Liver (tissue), 9 donors: Measurements from ENCODE around the gene NBAS. TPM values are rescaled to one million over a fixed set of nuclear protein-coding genes. Genes with fewer than 3 reads are reported as not detected.

Experiments
- DNase-seq: peaks from one replicate; pipeline ENCODE4 v3.0.0-alpha.2; 2017; ENCODE audit warnings: low spot score
- H3K27ac ChIP-seq, 2 donors: one replicate each; pipeline ENCODE4 v1.7.0; 2013; ENCODE audit warnings: inconsistent platforms in 2 of 2, low read length in 2 of 2, control low read depth in 1 of 2, low read depth in 1 of 2, mild to moderate bottlenecking in 1 of 2
- H3K27me3 ChIP-seq, 4 donors: one replicate each; pipeline versions ENCODE4 v1.6.1 to v1.7.0; 2013; ENCODE audit warnings: low read length in 3 of 4, inconsistent platforms in 1 of 4, mild to moderate bottlenecking in 1 of 4, moderate library complexity in 1 of 4; ENCODE audit not compliant: control insufficient read depth in 4 of 4, insufficient read depth in 4 of 4
- H3K36me3 ChIP-seq, 4 donors: one replicate each; pipeline versions ENCODE4 v1.6.1 to v1.7.0; 2013; ENCODE audit warnings: low read length in 3 of 4, mild to moderate bottlenecking in 3 of 4, low read depth in 1 of 4, moderate library complexity in 1 of 4; ENCODE audit not compliant: control insufficient read depth in 4 of 4, insufficient read depth in 3 of 4
- H3K4me1 ChIP-seq, 4 donors: one replicate each; pipeline versions ENCODE4 v1.6.1 to v1.7.0; 2013; ENCODE audit warnings: low read length in 3 of 4, mild to moderate bottlenecking in 3 of 4, moderate library complexity in 1 of 4; ENCODE audit not compliant: control insufficient read depth in 4 of 4, insufficient read depth in 4 of 4
- H3K4me3 ChIP-seq, 3 donors: one replicate each; pipeline versions ENCODE4 v1.6.1 to v1.7.0; 2013; ENCODE audit warnings: low read length in 3 of 3, control low read depth in 1 of 3, low read depth in 1 of 3, mild to moderate bottlenecking in 1 of 3
- H3K9ac ChIP-seq, 2 donors: one replicate each; pipeline ENCODE4 v1.7.0; 2013; ENCODE audit warnings: low read length in 2 of 2, mild to moderate bottlenecking in 2 of 2, moderate library complexity in 2 of 2, control low read depth in 1 of 2, low read depth in 1 of 2
- H3K9me3 ChIP-seq, 4 donors: one replicate each; pipeline versions ENCODE4 v1.6.1 to v1.7.0; 2013; ENCODE audit warnings: low read length in 3 of 4; ENCODE audit not compliant: control insufficient read depth in 4 of 4
- ATF3 ChIP-seq: IDR thresholded peaks from 2 replicates; pipeline ENCODE4 v1.6.1; 2016; ENCODE audit warnings: antibody characterized with exemption
- CTCF ChIP-seq: fragments of 150-350 bp; IDR thresholded peaks from 2 replicates; pipeline ENCODE4 v1.5.1; 2017; ENCODE audit warnings: improper control_type of control experiment, low read depth, low read length; ENCODE audit not compliant: missing input control
- EGR1 ChIP-seq, 2 donors: IDR thresholded peaks; 2 replicates each; pipeline ENCODE4 v1.6.1; 2016 to 2018; ENCODE audit warnings: antibody characterized with exemption in 2 of 2, low read depth in 2 of 2
- FOXA1 ChIP-seq: IDR thresholded peaks from 2 replicates; pipeline ENCODE4 v1.6.1; 2016; ENCODE audit warnings: antibody characterized with exemption
- FOXA2 ChIP-seq: IDR thresholded peaks from 2 replicates; pipeline ENCODE4 v1.6.1; 2016; ENCODE audit warnings: antibody characterized with exemption
- HNF4A ChIP-seq, 2 donors: conservative IDR thresholded peaks; 2 replicates each; pipeline ENCODE4 v1.6.1; 2016; ENCODE audit warnings: antibody characterized with exemption in 2 of 2, mild to moderate bottlenecking in 2 of 2
- HNF4G ChIP-seq: IDR thresholded peaks from 2 replicates; pipeline ENCODE4 v1.6.1; 2016; ENCODE audit warnings: antibody characterized with exemption
- MAX ChIP-seq: IDR thresholded peaks from 2 replicates; pipeline ENCODE4 v1.6.1; 2016; ENCODE audit warnings: antibody characterized with exemption
- NR2F2 ChIP-seq: IDR thresholded peaks from 2 replicates; pipeline ENCODE4 v1.6.1; 2016; ENCODE audit warnings: antibody characterized with exemption
- RAD21 ChIP-seq, 2 donors: IDR thresholded peaks; 2 replicates each; pipeline ENCODE4 v1.6.1; 2016; ENCODE audit warnings: antibody characterized with exemption in 2 of 2, mild to moderate bottlenecking in 2 of 2
- RXRA ChIP-seq, 2 donors: IDR thresholded peaks; 2 replicates each; pipeline ENCODE4 v1.6.1; 2017 to 2018; ENCODE audit warnings: antibody characterized with exemption in 2 of 2, mild to moderate bottlenecking in 1 of 2
- TAF1 ChIP-seq: conservative IDR thresholded peaks from 2 replicates; pipeline ENCODE4 v1.6.1; 2016; ENCODE audit warnings: antibody characterized with exemption, mild to moderate bottlenecking
- YY1 ChIP-seq: IDR thresholded peaks from 2 replicates; pipeline ENCODE4 v1.6.1; 2016; ENCODE audit warnings: antibody characterized with exemption, mild to moderate bottlenecking
- ZBTB33 ChIP-seq: IDR thresholded peaks from 2 replicates; pipeline ENCODE4 v1.6.1; 2016; ENCODE audit warnings: antibody characterized with exemption
- WGBS: extraction: QIAGEN DNeasy Blood & Tissue Kit; methylation state at CpG from one replicate; pipeline ENCODE4 v1.1.7; 2013; 5-methylcytosine and 5-hydroxymethylcytosine counted together
- polyA plus RNA-seq, 2 donors: library from polyadenylated mRNA; stranded (reverse) in 1 of 2; unstranded in 1 of 2; fragments of 200-250 nt in 1 of 2; fragments of >200 nt in 1 of 2; fragmentation: Nextera tagmentation in 1 of 2; extraction: Ambion mirVana in 1 of 2; gene quantifications; one replicate each; pipeline versions ENCODE4 v1.2.1 to v1.2.3, GENCODE V29; 2013 to 2015
- total RNA-seq, 2 donors: library from RNA; depleted of rRNA; stranded (reverse); fragments of >200 nt; gene quantifications; one replicate each; pipeline ENCODE4 v1.2.3, GENCODE V29; 2014
- donor health status: healthy.
- donor health status: healthy.
- donor health status: healthy.
- donor health status: healthy.
- donor health status: healthy.

The NBAS gene
- total and polyA plus RNA-seq, 4 donors = 10.5 to 40.0 (median 18.9) TPM

GRCh38 chr2:15145046-15145817 is 415.9 kb downstream of the NBAS start:
- H3K9me3 ChIP-seq = peaks cover 0 to 1% (median 0%) of the 10 kb centered on the region in 4 donors
- H3K9ac ChIP-seq = no peak overlapping the region
- no peaks in the 10 kb centered on the region for H3K36me3 ChIP-seq
- H3K27ac ChIP-seq = no peak overlapping the region
- TF ChIP-seq YY1 (no peak), HNF4G (no peak), NR2F2 (no peak), EGR1 (IDR thresholded peaks at IDR 0.05; ENCODE audit: low read depth in 2 of 2) (no peak), FOXA2 (no peak), HNF4A (conservative IDR thresholded peaks at IDR 0.05) (no peak), CTCF (no peak), RAD21 (IDR thresholded peaks at IDR 0.05) (no peak), ZBTB33 (no peak), TAF1 (no peak), MAX (no peak), RXRA (IDR thresholded peaks at IDR 0.05) (no peak), ATF3 (no peak)
- DNase-seq = no peak
- no peaks in the 10 kb centered on the region for H3K4me1 ChIP-seq
- no peak overlapping the region for H3K4me3 ChIP-seq
- H3K27me3 ChIP-seq = no peaks in the 10 kb centered on the region
- WGBS = 91% methylated on average over 5 of the region's 5 CpGs

- DNase-seq = no peak
- Histone ChIP-seq H3K4me1 (no peaks in the 10 kb centered on the region), H3K27ac (no peak overlapping the region), H3K9ac (no peak overlapping the region), H3K9me3 (peaks cover 0 to 5% (median 3%) of the 10 kb centered on the region in 4 donors), H3K4me3 (no peak overlapping the region), H3K27me3 (no peaks in the 10 kb centered on the region), H3K36me3 (no peaks in the 10 kb centered on the region)
- no peak for TF ChIP-seq EGR1 (IDR thresholded peaks at IDR 0.05; ENCODE audit: low read depth in 2 of 2)
- TF ChIP-seq FOXA1 = no peak
- WGBS = 39% methylated on average over 14 of the region's 14 CpGs
Observed at GRCh38 chr2:15142069-15142689, 419.0 kb downstream of the NBAS start.
